Measurements from ENCODE around the gene CPE. TPM values are rescaled to one million over a fixed set of nuclear protein-coding genes. Genes with fewer than 3 reads are reported as not detected.

Gene CPE
- total RNA-seq, 1 donor from 2014 or later: not detected

- intact Hi-C loops (cut with micrococcal nuclease): no loop called here
- DNase-seq (no peak), ATAC-seq (ENCODE audit: low read depth) (no peak)
- no peaks in the 10 kb centered on the region for H3K4me1 Mint-ChIP-seq
- ChIA-PET POLR2A (no interaction called here), CTCF (no interaction called here)
- H3K27me3 Mint-ChIP-seq: peaks cover 3% of the 10 kb centered on the region
- no peaks in the 10 kb centered on the region for H3K36me3 Mint-ChIP-seq (ENCODE audit: low read depth)
- no peaks in the 10 kb centered on the region for H3K9me3 Mint-ChIP-seq
- TF ChIP-seq CTCF (IDR thresholded peaks at IDR 0.05): no peak
- no peak overlapping the region for H3K27ac Mint-ChIP-seq
- no peak overlapping the region for H3K4me3 Mint-ChIP-seq
These were observed 136.4 kb downstream of the CPE start for GRCh38 chr4:165515201-165515600.

- Mint-ChIP-seq H3K4me1 (no peaks in the 10 kb centered on the region), H3K27ac (no peak overlapping the region), H3K4me3 (no peak overlapping the region), H3K9me3 (no peaks in the 10 kb centered on the region), H3K27me3 (peaks cover 3% of the 10 kb centered on the region), H3K36me3 (ENCODE audit: low read depth) (no peaks in the 10 kb centered on the region)
- POLR2A ChIA-PET: interaction anchor here (1.2 kb wide), 1 partner anchor 9 kb away, joined by 5 read pairs; no protein-coding TSS in a partner anchor
- DNase-seq (no peak), ATAC-seq (ENCODE audit: low read depth) (no peak)
- TF ChIP-seq CTCF (IDR thresholded peaks at IDR 0.05): no peak
- intact Hi-C loops (cut with micrococcal nuclease): no loop called here
- CTCF ChIA-PET: no interaction called here
These were observed 137.5 kb downstream of the CPE start for GRCh38 chr4:165516281-165516833.

GRCh38 chr4:165517216-165517615 lies 138.4 kb downstream of the CPE start:
- Mint-ChIP-seq H3K27ac (no peak overlapping the region), H3K4me3 (no peak overlapping the region), H3K36me3 (ENCODE audit: low read depth) (no peaks in the 10 kb centered on the region), H3K4me1 (no peaks in the 10 kb centered on the region), H3K9me3 (no peaks in the 10 kb centered on the region), H3K27me3 (peaks cover 3% of the 10 kb centered on the region)
- intact Hi-C loops (cut with micrococcal nuclease): no loop called here
- ATAC-seq (ENCODE audit: low read depth) (no peak), DNase-seq (no peak)
- CTCF ChIA-PET: no interaction called here
- TF ChIP-seq CTCF (IDR thresholded peaks at IDR 0.05): no peak
- POLR2A ChIA-PET: no interaction called here

GRCh38 chr4:165518024-165518616 lies 139.3 kb downstream of the CPE start:
- no peaks in the 10 kb centered on the region for H3K4me1 Mint-ChIP-seq
- POLR2A ChIA-PET: no interaction called here

GRCh38 chr4:165518686-165519085 lies 139.9 kb downstream of the CPE start:
- intact Hi-C loops (cut with micrococcal nuclease): no loop called here
- Mint-ChIP-seq H3K4me1 (no peaks in the 10 kb centered on the region), H3K9me3 (no peaks in the 10 kb centered on the region), H3K36me3 (ENCODE audit: low read depth) (no peaks in the 10 kb centered on the region), H3K27me3 (peaks cover 3% of the 10 kb centered on the region), H3K27ac (no peak overlapping the region), H3K4me3 (no peak overlapping the region)
- ATAC-seq (ENCODE audit: low read depth) (no peak), DNase-seq (no peak)
- ChIA-PET POLR2A (no interaction called here), CTCF (no interaction called here)
- no peak for TF ChIP-seq CTCF (IDR thresholded peaks at IDR 0.05)

More at GRCh38 chr4:165518024-165518616, 139.3 kb downstream of the CPE start:
- Mint-ChIP-seq H3K9me3 (no peaks in the 10 kb centered on the region), H3K27ac (no peak overlapping the region), H3K27me3 (peaks cover 3% of the 10 kb centered on the region), H3K36me3 (ENCODE audit: low read depth) (no peaks in the 10 kb centered on the region), H3K4me3 (no peak overlapping the region)
- TF ChIP-seq CTCF (IDR thresholded peaks at IDR 0.05): no peak
- intact Hi-C loops (cut with micrococcal nuclease): no loop called here
- no peak for DNase-seq
- CTCF ChIA-PET: no interaction called here
- ATAC-seq (ENCODE audit: low read depth): no peak
